HepG2 (cell line): ENCODE data around the gene TAS1R3. TPM values are rescaled to one million over a fixed set of nuclear protein-coding genes. Genes with fewer than 3 reads are reported as not detected.
A peak's percentile ranks its signal among the peaks of the same experiment; 100 is the strongest.

Experiments
- ATAC-seq: fragments of 200-7000 bp; cut with Tn5 transposase; 3 replicates; pipeline ENCODE4 v1.9.1; 2020; ENCODE audit warnings: mild to moderate bottlenecking, moderate library complexity
- BruUV-seq: library from RNA; stranded (reverse); fragments of 400-500 nt; replicated peaks from 2 replicates; lab custom pipeline; 2021; lab: Mats Ljungman, UMichigan
- CTCF ChIA-PET: fragments of 300-600 bp; formaldehyde crosslinking; extraction: SDS; loops from one replicate; lab custom pipeline; 2021; ENCODE audit warnings: low total read pairs, inconsistent platforms, low intra/inter-chr PET ratio; lab: Yijun Ruan, JAX
- POLR2A ChIA-PET: fragments of 350-600 bp; sonication (Branson Sonifier 250); formaldehyde crosslinking; loops from one replicate; lab custom pipeline; 2020; ENCODE audit warnings: antibody characterized with exemption, inconsistent platforms; lab: Yijun Ruan, JAX
- DNase-seq: peaks from one replicate; pipeline ENCODE4 v3.0.0-alpha.2; 2015; ENCODE audit warnings: low spot score
- FAIRE-seq: peaks from 3 replicates; lab custom pipeline; 2011; peaks lifted over from hg19 to GRCh38; lab: Jason Lieb, UNC
- H2AFZ ChIP-seq: one replicate; pipeline ENCODE4 v1.6.1; 2011; ENCODE audit warnings: low read length, inconsistent platforms
- H3K27ac ChIP-seq: fragments of 300-600 bp; 3 replicates; pipeline ENCODE4 v1.8.0; 2011; ENCODE audit warnings: mixed run types, mild to moderate bottlenecking, mixed read lengths, low read length, inconsistent platforms; ENCODE audit not compliant: insufficient read depth; ENCODE audit errors: extremely low read length
- H3K27me3 ChIP-seq, 2 experiments: fragments of 200-600 bp in 1 of 2; 2 replicates in 1 of 2; 3 replicates in 1 of 2; pipeline versions ENCODE4 v1.6.0 to v1.8.0; 2011; ENCODE audit warnings: low read length in 2 of 2, mild to moderate bottlenecking in 2 of 2, moderate library complexity in 2 of 2, inconsistent platforms in 1 of 2; ENCODE audit not compliant: insufficient read depth in 2 of 2, control insufficient read depth in 1 of 2
- H3K36me3 ChIP-seq, 2 experiments: fragments of 200-600 bp in 1 of 2; replicated peaks in 1 of 2; 2 replicates in 1 of 2; 3 replicates in 1 of 2; pipeline versions ENCODE4 v1.5.1 to v1.8.0; 2011; ENCODE audit warnings: low read length in 2 of 2, inconsistent platforms in 1 of 2; ENCODE audit not compliant: insufficient read depth in 2 of 2, control insufficient read depth in 1 of 2
- H3K4me1 ChIP-seq: 2 replicates; pipeline ENCODE4 v1.5.1; 2012; ENCODE audit warnings: low read length, inconsistent platforms; ENCODE audit not compliant: insufficient read depth
- H3K4me2 ChIP-seq: 2 replicates; pipeline ENCODE4 v1.6.0; 2011; ENCODE audit warnings: low read depth, low read length, inconsistent platforms
- H3K4me3 ChIP-seq, 3 experiments: fragments of 200-600 bp in 1 of 3; sonication (generic), shearing (Covaris generic) in 1 of 3; replicated peaks in 1 of 3; 2 replicates each; pipeline ENCODE4 v1.5.1; 2011 to 2016; ENCODE audit warnings: low read length in 3 of 3, inconsistent platforms in 2 of 3, low read depth in 2 of 3, mild to moderate bottlenecking in 2 of 3, control low read depth in 1 of 3, mixed read lengths in 1 of 3; ENCODE audit not compliant: insufficient read depth in 1 of 3
- H3K79me2 ChIP-seq: one replicate; pipeline ENCODE4 v1.6.1; 2011; ENCODE audit warnings: low read length, inconsistent platforms; ENCODE audit not compliant: insufficient read depth
- H3K9ac ChIP-seq: 2 replicates; pipeline ENCODE4 v1.6.0; 2011; ENCODE audit warnings: mild to moderate bottlenecking, low read depth, low read length, inconsistent platforms; ENCODE audit not compliant: insufficient read depth
- H3K9me3 ChIP-seq: 2 replicates; pipeline ENCODE4 v1.5.1; 2012; ENCODE audit warnings: mild to moderate bottlenecking, low read length
- H4K20me1 ChIP-seq: 2 replicates; pipeline ENCODE4 v1.6.0; 2011; ENCODE audit warnings: inconsistent platforms, mild to moderate bottlenecking, low read length, moderate library complexity; ENCODE audit not compliant: insufficient read depth
- AGO2 ChIP-seq: fragments of 200-400 bp; formaldehyde crosslinking; optimal IDR thresholded peaks from 2 replicates; pipeline ENCODE3; 2017; ENCODE audit warnings: mild to moderate bottlenecking, low read depth, low read length, moderate library complexity
- BATF2 ChIP-seq: sonication (generic); formaldehyde crosslinking; IDR thresholded peaks from 2 replicates; pipeline ENCODE4 v1.8.0; 2022; ENCODE audit warnings: mild to moderate bottlenecking, missing genetic modification reagents, moderate library complexity
- CTCF ChIP-seq: sonication (generic); formaldehyde crosslinking; IDR thresholded peaks from 2 replicates; pipeline ENCODE4 v1.5.0; 2020; ENCODE audit warnings: mild to moderate bottlenecking, missing genetic modification reagents, moderate library complexity
- ELF3 ChIP-seq: IDR thresholded peaks from 2 replicates; pipeline ENCODE4 v1.6.1; 2016; ENCODE audit warnings: missing genetic modification reagents, missing compliant biosample characterization
- GATAD2A ChIP-seq: IDR thresholded peaks from 2 replicates; pipeline ENCODE4 v1.6.1; 2016
- HNRNPL ChIP-seq: fragments of 200-400 bp; formaldehyde crosslinking; IDR thresholded peaks from 2 replicates; pipeline ENCODE4 v1.6.1; 2017; ENCODE audit warnings: mild to moderate bottlenecking, low read depth, low read length
- MXD3 ChIP-seq: IDR thresholded peaks from 2 replicates; pipeline ENCODE4 v1.6.1; 2016; ENCODE audit warnings: mild to moderate bottlenecking, missing biosample characterization, missing genetic modification reagents
- NCOA5 ChIP-seq: sonication (generic); formaldehyde crosslinking; IDR thresholded peaks from 2 replicates; pipeline ENCODE4 v1.4.0; 2020; ENCODE audit warnings: missing genetic modification reagents
- PAF1 ChIP-seq: IDR thresholded peaks from 2 replicates; pipeline ENCODE4 v1.6.1; 2016; ENCODE audit warnings: missing genetic modification reagents, missing compliant biosample characterization
- RAD51 ChIP-seq: fragments of 450-650 bp; IDR thresholded peaks from 2 replicates; pipeline ENCODE4 v1.6.1; 2016; ENCODE audit warnings: borderline replicate concordance
- RBFOX2 ChIP-seq: fragments of 200-400 bp; formaldehyde crosslinking; IDR thresholded peaks from 2 replicates; pipeline ENCODE4 v1.6.1; 2017; ENCODE audit warnings: low read depth, mild to moderate bottlenecking, low read length
- RBM22 ChIP-seq: fragments of 200-400 bp; formaldehyde crosslinking; optimal IDR thresholded peaks from 2 replicates; pipeline ENCODE3; 2017; ENCODE audit warnings: mild to moderate bottlenecking, low read length, moderate library complexity
- STAG1 ChIP-seq: sonication (generic); formaldehyde crosslinking; IDR thresholded peaks from 2 replicates; pipeline ENCODE4 v1.4.0; 2020; ENCODE audit warnings: missing genetic modification reagents
- TFDP1 ChIP-seq: IDR thresholded peaks from 2 replicates; pipeline ENCODE4 v1.6.1; 2016; ENCODE audit warnings: missing compliant biosample characterization, missing genetic modification reagents, borderline replicate concordance
- ZC3H13 ChIP-seq: sonication (generic); formaldehyde crosslinking; IDR thresholded peaks from 2 replicates; pipeline ENCODE4 v1.8.1; 2023; ENCODE audit warnings: mild to moderate bottlenecking, missing genetic modification reagents, moderate library complexity
- ZFP82 ChIP-seq: sonication (generic); formaldehyde crosslinking; IDR thresholded peaks from 2 replicates; pipeline ENCODE4 v1.5.1; 2020; ENCODE audit warnings: mild to moderate bottlenecking, missing genetic modification reagents, borderline replicate concordance
- ZNF432 ChIP-seq: sonication (generic); formaldehyde crosslinking; IDR thresholded peaks from 2 replicates; pipeline ENCODE4 v1.5.0; 2020; ENCODE audit warnings: missing genetic modification reagents, mild to moderate bottlenecking, borderline replicate concordance
- ZNF547 ChIP-seq: sonication (generic); formaldehyde crosslinking; IDR thresholded peaks from 2 replicates; pipeline ENCODE4 v1.5.1; 2020; ENCODE audit warnings: mild to moderate bottlenecking, missing genetic modification reagents
- ZNF7 ChIP-seq: IDR thresholded peaks from 2 replicates; pipeline ENCODE4 v1.6.1; 2016; ENCODE audit warnings: missing biosample characterization, missing genetic modification reagents
- ZNF788 ChIP-seq: sonication (generic); formaldehyde crosslinking; IDR thresholded peaks from 2 replicates; pipeline ENCODE4 v1.5.0; 2020; ENCODE audit warnings: mild to moderate bottlenecking, missing genetic modification reagents, borderline replicate concordance
- ZSCAN31 ChIP-seq: sonication (generic); formaldehyde crosslinking; IDR thresholded peaks from 2 replicates; pipeline ENCODE4 v1.5.0; 2020; ENCODE audit warnings: low read depth, mild to moderate bottlenecking, missing genetic modification reagents
- WGBS: methylation state at CpG from one replicate; pipeline ENCODE4 v1.1.6; 2017; ENCODE audit warnings: low lambda C conversion rate; 5-methylcytosine and 5-hydroxymethylcytosine counted together
- in situ Hi-C: cut with HindIII; loops from 2 replicates; pipeline ENCODE4 v1.10.0; 2017; ENCODE audit warnings: low pct_unique_long_range_greater_than_20kb; ENCODE audit not compliant: extremely low pct_ligation_motif_present
- intact Hi-C: fragments of 100-400 bp; cut with micrococcal nuclease; formaldehyde crosslinking; loops from one replicate; pipeline ENCODE4 v1.10.0; 2022; ENCODE audit not compliant: unreplicated experiment
- polyA plus RNA-seq, 8 experiments: library from polyadenylated mRNA; depleted of rRNA in 3 of 8; stranded (reverse) in 7 of 8; unstranded in 1 of 8; fragments of >200 nt; fragmentation: Illumina TruSeq in 4 of 8; extraction: Trizol in 4 of 8; gene quantifications; 2 replicates each; pipeline versions ENCODE4 v1.2.1 to v1.2.3, GENCODE V29; 2011 to 2016; ENCODE audit warnings: low read depth in 4 of 8, missing spikeins in 1 of 8, mixed read lengths in 1 of 8; ENCODE audit not compliant: insufficient read depth in 1 of 8
- total RNA-seq, 5 experiments: library from RNA; depleted of rRNA; stranded (reverse); fragments of >200 nt; fragmentation: Illumina TruSeq; extraction: Trizol; gene quantifications; 2 replicates each; pipeline ENCODE4 v1.2.3, GENCODE V29; 2016; ENCODE audit warnings: low read depth in 1 of 5

The TAS1R3 gene
- total and polyA plus RNA-seq, 2 of the 13 experiments (the other 11 are each of a cell fraction or from before 2014, with no cell fraction given) = 0.13 to 0.15 TPM

- TF ChIP-seq CTCF (CRISPR knock-in tag) (0 out of 2 replicates have a peak, but pooled peaks have one; percentile 3), NCOA5 (CRISPR knock-in tag) (no peak), ZNF547 (CRISPR knock-in tag) (no peak), AGO2 (peak; percentile 93), ZNF788 (CRISPR knock-in tag) (no peak), HNRNPL (peak; percentile 83), ZSCAN31 (no peak), ELF3 (no peak), PAF1 (CRISPR knock-in tag) (peak; percentile 72; the same call in 1 of the 2 replicates), ZNF432 (CRISPR knock-in tag) (no peak), RBFOX2 (peak; percentile 49), STAG1 (CRISPR knock-in tag) (no peak)
Measured at GRCh38 chr1:1333551-1334241, 2.6 kb downstream of the TAS1R3 start (continued).

GRCh38 chr1:1334835-1335234 lies 3.8 kb downstream of the TAS1R3 start:
- FAIRE-seq (no peak), DNase-seq (no peak), ATAC-seq (no peak)
- H3K4me2 ChIP-seq = no peak overlapping the region
- no peaks in the 10 kb centered on the region for H3K9me3 ChIP-seq
- no peaks in the 10 kb centered on the region for H3K79me2 ChIP-seq
- intact Hi-C loops = no loop called here
- peaks cover 4 to 8% of the 10 kb centered on the region in 2 experiments; a peak in 4 of 5 replicates for H3K36me3 ChIP-seq
- no peak overlapping the region for H2AFZ ChIP-seq
- no peak overlapping the region for H3K27ac ChIP-seq
- peaks cover 7% of the 10 kb centered on the region; the same call in 1 of the 2 replicates for H4K20me1 ChIP-seq
- H3K4me1 ChIP-seq = peaks cover 23% of the 10 kb centered on the region
- CTCF ChIA-PET = no interaction called here
- no peak overlapping the region for H3K4me3 ChIP-seq
- BruUV-seq = no TSS peak
- no peak overlapping the region for H3K9ac ChIP-seq
- in situ Hi-C loops = no loop called here
- POLR2A ChIA-PET = interaction anchor here (1.4 to 3.9 kb wide), 3 partner anchors 11 to 40 kb away, joined by 3 to 12 read pairs (median 4); partner anchors contain the start of genes AURKAIP1 and DVL1
- 0 out of 5 replicates have a peak, but pooled peaks cover 0 to 4% of the 10 kb centered on the region in 2 experiments for H3K27me3 ChIP-seq
- WGBS = 95% methylated on average over 4 of the region's 11 CpGs
- TF ChIP-seq ZFP82 (CRISPR knock-in tag) (0 out of 2 replicates have a peak, but pooled peaks have one; percentile 71), BATF2 (CRISPR knock-in tag) (peak; percentile 87; the same call in 1 of the 2 replicates), TFDP1 (CRISPR knock-in tag) (no peak), RAD51 (no peak), ZNF7 (CRISPR knock-in tag) (0 out of 2 replicates have a peak, but pooled peaks have one; percentile 18), MXD3 (CRISPR knock-in tag) (peak; percentile 80; the same call in 1 of the 2 replicates), ZC3H13 (CRISPR knock-in tag) (peak; percentile 55; the same call in 1 of the 2 replicates), ZSCAN31 (peak; percentile 73), RBM22 (peak; percentile 17), GATAD2A (CRISPR knock-in tag) (no peak)
